ENCODE measurements around the gene SLC38A8. TPM values are rescaled to one million over a fixed set of nuclear protein-coding genes. Genes with fewer than 3 reads are reported as not detected.

Gene SLC38A8
- polyA plus RNA-seq, 2 of the 4 experiments (the other 2 are of a cell fraction), result not detected

DNA sequence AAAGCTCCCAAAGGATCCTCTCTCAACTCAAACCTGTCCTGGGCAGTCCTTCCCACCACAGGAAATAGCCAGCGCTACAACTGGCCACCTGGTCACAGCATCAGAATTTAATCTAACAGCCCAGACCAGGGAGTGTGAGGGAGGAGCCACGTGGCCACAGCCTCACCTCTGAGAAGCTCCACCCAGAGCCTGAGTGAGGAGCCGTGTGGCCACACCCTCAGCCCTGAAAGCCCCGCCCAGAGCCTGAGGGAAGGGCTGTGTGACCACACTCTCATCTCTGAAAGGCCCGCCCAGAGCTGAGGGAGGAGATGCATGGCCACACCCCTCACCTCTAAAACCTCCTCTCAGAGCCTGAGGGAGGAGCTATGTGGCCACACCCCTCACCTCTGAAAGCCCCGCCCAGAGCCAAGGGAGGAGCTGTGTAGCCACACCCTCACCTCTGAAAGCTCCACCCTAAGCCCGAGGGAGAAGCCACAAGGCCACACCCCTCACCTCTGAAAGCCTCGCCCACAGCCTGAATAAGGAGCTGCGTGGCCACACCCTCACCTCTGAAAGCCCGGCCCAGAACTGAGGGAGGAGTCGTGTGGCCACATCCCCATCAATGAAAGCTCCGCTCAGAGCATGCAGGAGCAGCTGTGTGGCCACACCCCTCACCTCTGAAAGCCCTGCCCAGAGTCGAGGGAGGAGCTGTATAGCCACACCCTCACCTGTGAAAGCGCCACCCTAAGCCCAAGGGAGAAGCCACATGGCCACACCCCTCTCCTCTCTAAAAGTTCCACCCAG is 28.6 kb downstream of the SLC38A8 start (continued):
- TF ChIP-seq, protein P1, sequence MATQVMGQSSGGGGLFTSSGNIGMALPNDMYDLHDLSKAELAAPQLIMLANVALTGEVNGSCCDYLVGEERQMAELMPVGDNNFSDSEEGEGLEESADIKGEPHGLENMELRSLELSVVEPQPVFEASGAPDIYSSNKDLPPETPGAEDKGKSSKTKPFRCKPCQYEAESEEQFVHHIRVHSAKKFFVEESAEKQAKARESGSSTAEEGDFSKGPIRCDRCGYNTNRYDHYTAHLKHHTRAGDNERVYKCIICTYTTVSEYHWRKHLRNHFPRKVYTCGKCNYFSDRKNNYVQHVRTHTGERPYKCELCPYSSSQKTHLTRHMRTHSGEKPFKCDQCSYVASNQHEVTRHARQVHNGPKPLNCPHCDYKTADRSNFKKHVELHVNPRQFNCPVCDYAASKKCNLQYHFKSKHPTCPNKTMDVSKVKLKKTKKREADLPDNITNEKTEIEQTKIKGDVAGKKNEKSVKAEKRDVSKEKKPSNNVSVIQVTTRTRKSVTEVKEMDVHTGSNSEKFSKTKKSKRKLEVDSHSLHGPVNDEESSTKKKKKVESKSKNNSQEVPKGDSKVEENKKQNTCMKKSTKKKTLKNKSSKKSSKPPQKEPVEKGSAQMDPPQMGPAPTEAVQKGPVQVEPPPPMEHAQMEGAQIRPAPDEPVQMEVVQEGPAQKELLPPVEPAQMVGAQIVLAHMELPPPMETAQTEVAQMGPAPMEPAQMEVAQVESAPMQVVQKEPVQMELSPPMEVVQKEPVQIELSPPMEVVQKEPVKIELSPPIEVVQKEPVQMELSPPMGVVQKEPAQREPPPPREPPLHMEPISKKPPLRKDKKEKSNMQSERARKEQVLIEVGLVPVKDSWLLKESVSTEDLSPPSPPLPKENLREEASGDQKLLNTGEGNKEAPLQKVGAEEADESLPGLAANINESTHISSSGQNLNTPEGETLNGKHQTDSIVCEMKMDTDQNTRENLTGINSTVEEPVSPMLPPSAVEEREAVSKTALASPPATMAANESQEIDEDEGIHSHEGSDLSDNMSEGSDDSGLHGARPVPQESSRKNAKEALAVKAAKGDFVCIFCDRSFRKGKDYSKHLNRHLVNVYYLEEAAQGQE (IDR thresholded peaks at IDR 0.05), result no peak
- TF ChIP-seq MYC (IDR thresholded peaks at IDR 0.05; ENCODE audit: borderline replicate concordance, low read length) (0 out of 2 replicates have a peak, but pooled peaks have one; percentile 49), USF2 (IDR thresholded peaks at IDR 0.05) (peak; percentile 76)

DNA sequence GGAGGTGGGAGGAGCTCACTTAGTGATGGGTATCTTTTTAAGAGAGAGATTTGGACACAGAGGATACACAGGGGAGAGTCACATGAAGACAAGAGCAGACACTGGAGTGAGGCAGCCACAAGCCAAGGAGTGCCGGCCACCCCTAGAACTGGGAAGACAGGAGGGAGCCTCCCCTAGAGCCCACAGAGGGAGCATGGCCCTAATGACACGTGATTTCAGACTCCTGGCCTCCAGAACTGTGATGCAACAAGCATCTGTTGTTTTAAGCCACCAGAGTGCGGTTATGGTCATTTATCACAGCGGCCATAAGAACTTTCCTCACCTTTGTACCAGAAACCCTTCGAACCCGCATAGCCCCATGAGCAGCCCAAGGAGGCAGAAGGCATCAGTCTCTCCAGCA is 33.3 kb downstream of the SLC38A8 start:
- DNase-seq (ENCODE audit: low read depth in 1 of 2, low spot score in 1 of 2) (no peak), FAIRE-seq (no peak), ATAC-seq (no peak)
- no peak overlapping the region for H3K4me2 ChIP-seq
- 0 out of 3 replicates have a peak, but pooled peaks cover 3% of the 10 kb centered on the region for H3K4me1 ChIP-seq
- no peak overlapping the region for H3K4me3 ChIP-seq
- no peaks in the 10 kb centered on the region for H3K9me3 ChIP-seq
- H3K27ac ChIP-seq, result no peak overlapping the region
- ChIA-PET POLR2A (no interaction called here), CTCF (interaction anchor here (0.7 to 1.8 kb wide), 4 partner anchors 12 to 82 kb away, joined by 3 read pairs; no protein-coding TSS in a partner anchor)
- TF ChIP-seq RCOR1 (IDR thresholded peaks at IDR 0.05; ENCODE audit: low read depth, low read length) (no peak), NPAS2 (CRISPR knock-in tag; IDR thresholded peaks at IDR 0.05; ENCODE audit: borderline replicate concordance) (no peak), RFX5 (IDR thresholded peaks at IDR 0.05) (no peak), EP300 (IDR thresholded peaks at IDR 0.05) (no peak), CHD2 (IDR thresholded peaks at IDR 0.05; ENCODE audit: low read length, partially characterized antibody) (no peak), HOXB13 (CRISPR knock-in tag; IDR thresholded peaks at IDR 0.05; ENCODE audit: low read depth) (no peak), KDM1A (IDR thresholded peaks at IDR 0.05; ENCODE audit: low read depth) (no peak), KDM5A (IDR thresholded peaks at IDR 0.05) (no peak), PBX3 (IDR thresholded peaks at IDR 0.05) (no peak)
- TF ChIP-seq, protein P1 (IDR thresholded peaks at IDR 0.05), result no peak
- TF ChIP-seq, protein P2, sequence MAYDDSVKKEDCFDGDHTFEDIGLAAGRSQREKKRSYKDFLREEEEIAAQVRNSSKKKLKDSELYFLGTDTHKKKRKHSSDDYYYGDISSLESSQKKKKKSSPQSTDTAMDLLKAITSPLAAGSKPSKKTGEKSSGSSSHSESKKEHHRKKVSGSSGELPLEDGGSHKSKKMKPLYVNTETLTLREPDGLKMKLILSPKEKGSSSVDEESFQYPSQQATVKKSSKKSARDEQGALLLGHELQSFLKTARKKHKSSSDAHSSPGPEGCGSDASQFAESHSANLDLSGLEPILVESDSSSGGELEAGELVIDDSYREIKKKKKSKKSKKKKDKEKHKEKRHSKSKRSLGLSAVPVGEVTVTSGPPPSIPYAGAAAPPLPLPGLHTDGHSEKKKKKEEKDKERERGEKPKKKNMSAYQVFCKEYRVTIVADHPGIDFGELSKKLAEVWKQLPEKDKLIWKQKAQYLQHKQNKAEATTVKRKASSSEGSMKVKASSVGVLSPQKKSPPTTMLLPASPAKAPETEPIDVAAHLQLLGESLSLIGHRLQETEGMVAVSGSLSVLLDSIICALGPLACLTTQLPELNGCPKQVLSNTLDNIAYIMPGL (CRISPR knock-in tag; IDR thresholded peaks at IDR 0.05; ENCODE audit: borderline replicate concordance), result no peak
- WGBS (ENCODE audit: missing lambda C conversion rate), result 75% methylated on average over 6 of the region's 6 CpGs
